GM10847 (cell line): ENCODE measurements around the gene TNFRSF17.

ENCODE experiments used
- POLR2A ChIP-seq: IDR thresholded peaks from 2 replicates; pipeline ENCODE4 v1.6.1; 2011; ENCODE audit not compliant: insufficient read length; ENCODE audit errors: extremely low read depth

TNFRSF17 gene

DNA sequence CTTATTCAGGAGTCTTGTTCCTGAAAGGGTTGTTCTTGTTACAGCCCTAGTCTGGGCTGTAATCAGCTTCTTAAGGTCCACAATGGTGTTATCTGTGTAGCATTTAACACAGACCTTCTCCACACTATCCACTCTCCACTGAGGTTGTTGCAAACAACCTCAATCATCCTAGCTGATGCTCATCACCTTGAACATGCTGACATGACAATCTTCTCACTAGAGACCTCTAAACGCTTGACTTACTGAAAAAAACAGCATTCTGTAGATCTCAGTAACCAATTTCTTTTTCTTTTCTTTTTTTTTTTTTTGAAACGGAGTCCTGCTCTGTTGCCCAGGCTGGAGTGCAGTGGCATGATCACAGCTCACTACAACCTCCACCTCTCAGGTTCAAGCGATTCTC, 3.6 kb downstream of the TNFRSF17 start:
- TF ChIP-seq POLR2A, result no peak

DNA sequence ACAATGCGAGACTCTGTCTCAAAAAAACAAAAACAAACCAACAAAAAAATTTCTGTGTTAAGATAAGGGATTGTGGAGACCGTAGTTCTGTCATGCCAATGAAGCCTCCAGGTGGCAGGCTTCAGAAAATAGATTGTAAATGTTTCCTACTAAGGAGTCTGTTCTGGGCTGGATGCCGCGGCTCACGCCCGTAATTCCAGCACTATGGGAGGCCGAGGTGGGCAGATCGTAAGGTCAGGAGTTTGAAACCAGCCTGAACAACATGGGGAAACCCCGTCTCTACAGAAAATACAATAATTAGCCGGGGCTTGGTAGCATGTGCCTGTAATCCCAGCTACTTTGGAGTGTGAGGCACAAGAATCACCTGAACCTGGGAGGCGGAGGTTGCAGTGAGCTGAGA, 7.1 kb downstream of the TNFRSF17 start:
- TF ChIP-seq POLR2A, result no peak

DNA sequence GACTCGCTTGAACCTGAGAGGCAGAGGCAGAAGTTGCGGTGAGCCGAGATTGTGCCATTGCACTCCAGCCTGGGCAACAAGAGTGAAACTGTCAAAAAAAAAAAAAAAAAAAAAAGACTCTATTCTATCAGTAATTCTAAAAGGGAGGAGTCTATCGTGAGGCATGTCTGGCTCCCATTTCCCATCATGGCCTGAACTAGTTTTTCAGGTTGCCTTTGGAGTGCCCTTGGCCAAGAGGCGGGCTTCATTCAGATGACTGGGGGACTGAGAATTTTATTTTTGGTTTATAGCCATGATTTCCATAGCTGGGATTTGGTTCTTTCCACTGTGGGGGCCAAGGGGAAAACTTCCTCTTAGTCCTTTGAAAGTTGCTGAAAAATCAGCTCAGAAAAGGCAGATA, 8.1 kb downstream of the TNFRSF17 start:
- no peak for TF ChIP-seq POLR2A

GRCh38 chr16:11976850-11977375, 11.9 kb downstream of the TNFRSF17 start:
- TF ChIP-seq POLR2A, result no peak

DNA sequence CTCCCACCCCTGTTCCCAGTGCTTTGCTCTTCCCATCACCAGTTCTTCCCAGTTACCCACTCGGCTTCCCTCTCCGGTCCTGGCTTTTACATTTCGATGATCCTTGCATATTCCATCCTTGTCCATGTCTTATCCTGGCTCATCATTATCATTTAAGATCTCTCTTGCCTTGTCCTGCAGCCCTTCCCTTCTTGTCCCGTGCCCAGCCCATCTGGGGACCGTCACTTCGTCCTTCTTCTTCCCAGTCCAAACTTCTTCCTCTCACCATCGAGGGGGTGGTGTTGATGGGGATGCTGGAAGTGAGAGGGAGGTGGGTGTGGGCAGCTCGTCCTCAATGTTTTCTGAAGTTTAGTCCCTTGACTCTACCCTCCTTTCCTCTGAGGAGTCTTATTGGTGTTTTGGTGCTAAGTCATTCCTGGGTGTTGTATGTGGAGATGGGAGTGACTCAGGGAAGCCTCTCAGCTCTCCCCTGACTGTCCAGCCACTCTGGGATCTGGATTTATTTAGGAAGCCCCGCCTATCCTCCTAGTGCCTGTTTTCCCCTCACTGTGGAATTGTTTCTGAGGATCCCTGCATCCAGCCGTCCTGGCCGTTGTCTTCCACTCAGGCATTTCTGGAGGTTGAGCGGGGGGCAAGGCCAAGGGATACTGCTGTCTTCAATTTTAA, 12.5 kb downstream of the TNFRSF17 start:
- TF ChIP-seq POLR2A, result no peak

GRCh38 chr16:11978080-11978479, 13.1 kb downstream of the TNFRSF17 start:
- no peak for TF ChIP-seq POLR2A

DNA sequence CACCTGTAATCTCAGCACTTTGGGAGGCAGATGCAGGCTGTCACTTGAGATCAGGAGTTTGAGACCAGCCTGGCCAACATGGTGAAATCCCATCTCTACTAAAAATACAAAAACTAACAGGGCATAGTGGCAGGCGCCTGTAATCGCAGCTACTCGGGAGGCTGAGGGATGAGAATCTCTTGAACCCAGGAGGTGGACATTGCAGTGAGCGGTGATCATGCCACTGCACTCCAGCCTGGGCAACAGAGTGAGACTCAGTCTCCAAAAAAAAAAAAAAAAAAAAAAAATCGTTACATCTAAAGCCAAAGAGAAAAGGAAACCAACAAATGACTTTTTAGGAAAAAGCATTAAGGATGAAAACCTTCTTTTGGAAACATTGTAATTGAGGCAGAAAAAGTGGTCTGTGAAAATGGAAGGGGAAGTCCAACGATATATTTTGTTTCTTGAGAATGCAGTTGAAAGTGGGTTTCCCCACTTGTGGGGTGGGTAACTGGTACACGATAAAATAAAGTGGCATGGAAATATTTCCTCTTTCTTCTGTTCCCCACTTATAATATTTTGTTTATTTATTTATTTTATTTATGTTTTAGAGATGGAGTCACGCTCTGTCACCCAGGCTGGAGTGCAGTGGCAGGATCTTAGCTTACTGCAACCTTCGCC, 14.1 kb downstream of the TNFRSF17 start:
- no peak for TF ChIP-seq POLR2A

GRCh38 chr16:11980136-11980844, 15.3 kb downstream of the TNFRSF17 start:
- no peak for TF ChIP-seq POLR2A

- TF ChIP-seq POLR2A, result no peak
Observed at GRCh38 chr16:11985250-11985649, 20.2 kb downstream of the TNFRSF17 start.

DNA sequence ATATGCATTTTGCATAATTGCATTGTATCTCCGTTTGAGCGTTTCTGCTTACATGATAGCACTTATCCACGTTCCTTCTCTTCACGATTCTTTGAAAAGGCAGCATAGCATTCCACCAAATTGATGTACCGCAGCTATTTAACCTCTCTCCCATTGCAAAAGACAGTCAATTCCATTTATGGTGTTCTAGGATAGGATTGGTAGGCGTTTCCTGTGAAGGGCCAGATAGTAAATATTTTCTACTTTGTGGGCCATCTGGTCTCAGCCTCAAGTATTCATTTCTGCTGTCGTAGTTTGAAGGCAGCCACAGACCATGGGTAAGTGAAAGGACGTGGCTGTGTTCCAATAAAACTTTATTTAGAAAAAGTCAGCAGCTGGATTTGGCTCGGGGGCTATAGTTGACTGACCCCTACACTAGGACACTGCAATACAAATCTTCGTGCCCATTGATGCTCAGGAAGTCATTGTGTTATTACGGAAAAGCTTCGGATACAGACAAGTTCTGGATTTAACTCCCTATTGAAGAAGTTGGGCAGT, 21.6 kb downstream of the TNFRSF17 start:
- TF ChIP-seq POLR2A, result no peak

- no peak for TF ChIP-seq POLR2A
Observed at GRCh38 chr16:11988258-11988978, 23.4 kb downstream of the TNFRSF17 start.

GRCh38 chr16:11990702-11991390, 25.8 kb downstream of the TNFRSF17 start:
- no peak for TF ChIP-seq POLR2A

DNA sequence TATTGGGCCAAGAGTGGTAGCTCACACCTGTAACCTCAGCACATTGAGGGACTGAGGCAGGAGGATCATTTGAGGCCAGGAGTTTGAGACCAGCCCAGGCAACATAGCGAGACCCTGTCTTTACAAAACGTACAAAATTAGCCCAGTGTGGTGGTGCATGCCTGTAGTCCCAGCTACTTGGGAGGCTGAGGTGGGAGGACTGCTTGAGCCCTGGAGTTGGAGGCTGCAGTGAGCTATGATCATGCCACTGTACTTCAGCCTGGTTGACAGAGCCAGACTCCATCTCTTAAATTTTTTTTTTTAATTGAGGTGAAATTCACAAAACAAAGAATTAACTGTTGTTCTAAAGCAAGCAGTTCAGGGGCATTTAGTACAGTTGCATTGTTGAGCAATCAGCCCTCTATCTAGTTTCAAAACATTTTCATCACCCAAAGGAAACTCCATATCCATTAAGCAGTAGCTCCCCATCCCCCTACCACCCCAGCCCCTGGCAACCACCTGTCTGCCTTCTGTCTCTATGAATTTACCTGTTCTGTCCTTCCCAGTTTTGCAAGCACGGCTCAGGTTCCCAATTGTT, 27.1 kb downstream of the TNFRSF17 start:
- TF ChIP-seq POLR2A, result no peak

- no peak for TF ChIP-seq POLR2A
Observed at GRCh38 chr16:11992586-11993524, 27.8 kb downstream of the TNFRSF17 start.
